LHCN-M2 (cell line): ENCODE measurements around the gene GTF3C4. TPM values are rescaled to one million over a fixed set of nuclear protein-coding genes. Genes with fewer than 3 reads are reported as not detected.

Experiments
- DNase-seq: peaks from one replicate; pipeline ENCODE4 v3.0.0-alpha.2; 2012; ENCODE audit warnings: low read depth
- total RNA-seq: library from RNA; depleted of rRNA; stranded (reverse); fragments of >200 nt; gene quantifications from 2 replicates; pipeline ENCODE4 v1.2.3, GENCODE V29; 2014; rRNA removed

GTF3C4 gene
- total RNA-seq, 1 experiment from 2014 or later: 15.3 TPM

- DNase-seq: no peak
Measured at GRCh38 chr9:132730054-132731033, 60.1 kb downstream of the GTF3C4 start.

GRCh38 chr9:132731230-132731629 lies 61.0 kb downstream of the GTF3C4 start:
- no peak for DNase-seq

GRCh38 chr9:132732326-132733259 lies 62.3 kb downstream of the GTF3C4 start:
- no peak for DNase-seq

GRCh38 chr9:132733260-132733815 lies 63.1 kb downstream of the GTF3C4 start:
- DNase-seq: no peak

GRCh38 chr9:132739710-132740310 lies 69.5 kb downstream of the GTF3C4 start:
- no peak for DNase-seq

GRCh38 chr9:132740526-132741309 lies 70.5 kb downstream of the GTF3C4 start:
- DNase-seq: no peak

- DNase-seq: no peak
Measured at GRCh38 chr9:132742821-132743311, 72.6 kb downstream of the GTF3C4 start.

GRCh38 chr9:132743931-132744479 lies 73.7 kb downstream of the GTF3C4 start:
- DNase-seq: no peak

Other genes starting within 250 kb of the GTF3C4 start
- not detected in 2 replicates for gene BARHL1, start 87.9 kb upstream of the GTF3C4 start, total RNA-seq
- gene DDX31, start 481 bp upstream of the GTF3C4 start, total RNA-seq: 21.0 and 23.1 TPM in 2 replicates
- gene AK8, start 207.8 kb downstream of the GTF3C4 start, total RNA-seq: 0.13 TPM in 1 of 2 replicates, not detected in the other
- 3.5 and 4.1 TPM in 2 replicates for gene SPACA9, start 208.4 kb downstream of the GTF3C4 start, total RNA-seq